PC-3 (cell line): ENCODE data around the gene GH1. TPM values are rescaled to one million over a fixed set of nuclear protein-coding genes. Genes with fewer than 3 reads are reported as not detected.
"Not testable (repeated sequence)": the region's sequence is repeated elsewhere in the genome, so short reads cannot be mapped to it uniquely, and the experiment has no call there.

Experiments
- ATAC-seq: fragments of 200-7000 bp; cut with Tn5 transposase; 2 replicates; pipeline ENCODE4 v1.9.1; 2020; ENCODE audit warnings: mild to moderate bottlenecking, moderate library complexity
- BruUV-seq: library from RNA; stranded (reverse); fragments of 400-500 nt; replicated peaks from 2 replicates; lab custom pipeline; 2021; lab: Mats Ljungman, UMichigan
- CTCF ChIA-PET: fragments of 300-600 bp; sonication (Branson Sonifier 250); formaldehyde crosslinking; loops from one replicate; lab custom pipeline; 2022; ENCODE audit warnings: antibody characterized with exemption; lab: Charles Lee
- POLR2A ChIA-PET: fragments of 300-600 bp; sonication (Branson Sonifier 250); formaldehyde crosslinking; loops from one replicate; lab custom pipeline; 2022; ENCODE audit warnings: antibody characterized with exemption; ENCODE audit not compliant: unreplicated experiment; lab: Charles Lee
- DNase-seq: peaks from one replicate; pipeline ENCODE4 v3.0.0-alpha.2; 2015
- H2AFZ ChIP-seq: fragments of 300-600 bp; sonication (generic); 2 replicates; pipeline ENCODE4 v1.6.0; 2016; ENCODE audit warnings: antibody characterized with exemption, low read length
- H3F3A ChIP-seq: fragments of 300-600 bp; sonication (generic); one replicate; pipeline ENCODE4 v1.6.0; 2017; ENCODE audit warnings: antibody characterized with exemption, low read length, control low read depth, mild to moderate bottlenecking; ENCODE audit not compliant: unreplicated experiment
- H3K27ac ChIP-seq: fragments of 300-600 bp; sonication (generic); 2 replicates; pipeline ENCODE4 v1.5.1; 2016; ENCODE audit warnings: mild to moderate bottlenecking, low read length
- H3K27me3 ChIP-seq: fragments of 300-600 bp; sonication (generic); 2 replicates; pipeline ENCODE4 v1.6.1; 2016; ENCODE audit warnings: low read length, mixed read lengths
- H3K36me3 ChIP-seq: fragments of 300-600 bp; sonication (generic); 2 replicates; pipeline ENCODE4 v1.6.1; 2016; ENCODE audit warnings: low read depth, mixed run types, low read length, mixed read lengths
- H3K4me1 ChIP-seq: fragments of 300-600 bp; sonication (generic); 2 replicates; pipeline ENCODE4 v1.5.1; 2016; ENCODE audit warnings: low read length; ENCODE audit not compliant: insufficient read depth
- H3K4me2 ChIP-seq: fragments of 300-600 bp; sonication (generic); 2 replicates; pipeline ENCODE4 v1.6.0; 2016; ENCODE audit warnings: low read length
- H3K4me3 ChIP-seq: fragments of 300-600 bp; sonication (generic); 2 replicates; pipeline ENCODE4 v1.5.1; 2016; ENCODE audit warnings: mild to moderate bottlenecking, low read length, mixed read lengths
- H3K79me2 ChIP-seq: fragments of 300-600 bp; sonication (generic); 2 replicates; pipeline ENCODE4 v1.6.1; 2017; ENCODE audit warnings: low read length, mixed read lengths
- H3K9ac ChIP-seq: fragments of 300-600 bp; sonication (generic); 2 replicates; pipeline ENCODE4 v1.6.0; 2016; ENCODE audit warnings: mild to moderate bottlenecking, low read length
- H3K9me2 ChIP-seq: fragments of 300-600 bp; sonication (generic); replicated peaks from 2 replicates; pipeline ENCODE4 v1.6.1; 2016; ENCODE audit warnings: mixed run types, low read length, mixed read lengths
- H3K9me3 ChIP-seq: fragments of 300-600 bp; sonication (generic); 2 replicates; pipeline ENCODE4 v1.6.1; 2016; ENCODE audit warnings: low read length, mixed read lengths
- H4K20me1 ChIP-seq: fragments of 300-600 bp; sonication (generic); 2 replicates; pipeline ENCODE4 v1.6.1; 2016; ENCODE audit warnings: low read length, mixed read lengths
- CTCF ChIP-seq: fragments of 300-600 bp; sonication (generic); conservative IDR thresholded peaks from 2 replicates; pipeline ENCODE4 v1.5.1; 2017; ENCODE audit warnings: antibody characterized with exemption, low read depth, mild to moderate bottlenecking, low read length
- intact Hi-C: fragments of 100-400 bp; cut with micrococcal nuclease; formaldehyde crosslinking; loops from 2 replicates; pipeline ENCODE4 v1.9.0; 2023
- total RNA-seq: library from RNA; depleted of rRNA; stranded (reverse); fragments of >200 nt; gene quantifications from 2 replicates; pipeline ENCODE4 v1.2.3, GENCODE V29; 2014

The GH1 gene
- total RNA-seq, 1 experiment from 2014 or later = not detected

GRCh38 chr17:63889026-63889848, 29.4 kb downstream of the GH1 start:
- H4K20me1 ChIP-seq, POLR2A ChIA-PET, H3K36me3 ChIP-seq, H3K9ac ChIP-seq, H3K9me2 ChIP-seq, H3K27me3 ChIP-seq, H3K4me3 ChIP-seq, H3K4me1 ChIP-seq, H3F3A ChIP-seq, H3K79me2 ChIP-seq, intact Hi-C loops, H3K9me3 ChIP-seq, BruUV-seq, H3K27ac ChIP-seq: not testable (repeated sequence)
- H2AFZ ChIP-seq = peak overlapping the region; percentile 29; the same call in 1 of the 2 replicates
- H3K4me2 ChIP-seq = peak overlapping the region; percentile 40; the same call in 1 of the 2 replicates
- ATAC-seq (peak; percentile 88), DNase-seq (peak; percentile 50)
- CTCF ChIA-PET = interaction anchor here (0.6 to 1.0 kb wide), 3 partner anchors 23 to 337 kb away, joined by 3 to 5 read pairs (median 3); partner anchors contain the start of gene GH1
- TF ChIP-seq CTCF = peak; percentile 41

- CTCF ChIA-PET, H3K36me3 ChIP-seq, H3K9me2 ChIP-seq, H3K9ac ChIP-seq, H3K79me2 ChIP-seq, H3K4me3 ChIP-seq, H3K27ac ChIP-seq, DNase-seq, BruUV-seq, H2AFZ ChIP-seq, intact Hi-C loops, H3K9me3 ChIP-seq, POLR2A ChIA-PET, ATAC-seq, H3K4me2 ChIP-seq, H3K4me1 ChIP-seq, H3K27me3 ChIP-seq, H4K20me1 ChIP-seq, H3F3A ChIP-seq: not testable (repeated sequence)
These were observed 33.5 kb downstream of the GH1 start for GRCh38 chr17:63885119-63885518.

GRCh38 chr17:63882626-63883126, 36.0 kb downstream of the GH1 start:
- H3K9me2 ChIP-seq, H4K20me1 ChIP-seq, BruUV-seq, H3K27ac ChIP-seq, H3K27me3 ChIP-seq, H3K4me3 ChIP-seq, ATAC-seq, POLR2A ChIA-PET, H3K4me1 ChIP-seq, intact Hi-C loops, H3F3A ChIP-seq, H2AFZ ChIP-seq, H3K79me2 ChIP-seq, H3K9ac ChIP-seq, H3K9me3 ChIP-seq, DNase-seq, H3K4me2 ChIP-seq, H3K36me3 ChIP-seq: not testable (repeated sequence)
- CTCF ChIA-PET = interaction anchor here (0.6 kb wide), 1 partner anchor 399 kb away, joined by 8 read pairs; no protein-coding TSS in a partner anchor
